Measurements from ENCODE around the gene RBFOX2.
A peak's percentile ranks its signal among the peaks of the same experiment; 100 is the strongest.

Gene RBFOX2

DNA sequence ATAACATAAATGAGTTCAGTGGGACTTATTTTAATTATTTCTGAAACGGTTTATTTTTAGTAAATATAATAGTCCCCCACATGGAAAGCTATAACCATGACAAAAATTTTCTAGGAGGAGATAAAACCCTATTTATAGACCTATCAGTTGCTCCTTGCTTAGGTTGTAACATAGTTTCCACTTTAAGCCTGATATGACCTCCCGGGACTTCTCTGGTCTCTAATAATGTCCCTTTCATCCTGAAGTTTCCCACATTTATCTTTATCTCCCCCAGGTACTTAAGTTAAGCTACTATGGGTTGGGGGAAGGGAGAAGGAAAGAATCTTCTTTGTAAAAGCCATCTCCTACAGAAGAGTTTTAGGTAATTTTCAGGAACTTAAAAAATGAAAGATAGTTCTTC lies 117.7 kb downstream of the RBFOX2 start:
- TF ChIP-seq, protein P1, sequence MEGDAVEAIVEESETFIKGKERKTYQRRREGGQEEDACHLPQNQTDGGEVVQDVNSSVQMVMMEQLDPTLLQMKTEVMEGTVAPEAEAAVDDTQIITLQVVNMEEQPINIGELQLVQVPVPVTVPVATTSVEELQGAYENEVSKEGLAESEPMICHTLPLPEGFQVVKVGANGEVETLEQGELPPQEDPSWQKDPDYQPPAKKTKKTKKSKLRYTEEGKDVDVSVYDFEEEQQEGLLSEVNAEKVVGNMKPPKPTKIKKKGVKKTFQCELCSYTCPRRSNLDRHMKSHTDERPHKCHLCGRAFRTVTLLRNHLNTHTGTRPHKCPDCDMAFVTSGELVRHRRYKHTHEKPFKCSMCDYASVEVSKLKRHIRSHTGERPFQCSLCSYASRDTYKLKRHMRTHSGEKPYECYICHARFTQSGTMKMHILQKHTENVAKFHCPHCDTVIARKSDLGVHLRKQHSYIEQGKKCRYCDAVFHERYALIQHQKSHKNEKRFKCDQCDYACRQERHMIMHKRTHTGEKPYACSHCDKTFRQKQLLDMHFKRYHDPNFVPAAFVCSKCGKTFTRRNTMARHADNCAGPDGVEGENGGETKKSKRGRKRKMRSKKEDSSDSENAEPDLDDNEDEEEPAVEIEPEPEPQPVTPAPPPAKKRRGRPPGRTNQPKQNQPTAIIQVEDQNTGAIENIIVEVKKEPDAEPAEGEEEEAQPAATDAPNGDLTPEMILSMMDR (conservative IDR thresholded peaks at IDR 0.05): no peak
- H3K27ac ChIP-seq: no peak overlapping the region

DNA sequence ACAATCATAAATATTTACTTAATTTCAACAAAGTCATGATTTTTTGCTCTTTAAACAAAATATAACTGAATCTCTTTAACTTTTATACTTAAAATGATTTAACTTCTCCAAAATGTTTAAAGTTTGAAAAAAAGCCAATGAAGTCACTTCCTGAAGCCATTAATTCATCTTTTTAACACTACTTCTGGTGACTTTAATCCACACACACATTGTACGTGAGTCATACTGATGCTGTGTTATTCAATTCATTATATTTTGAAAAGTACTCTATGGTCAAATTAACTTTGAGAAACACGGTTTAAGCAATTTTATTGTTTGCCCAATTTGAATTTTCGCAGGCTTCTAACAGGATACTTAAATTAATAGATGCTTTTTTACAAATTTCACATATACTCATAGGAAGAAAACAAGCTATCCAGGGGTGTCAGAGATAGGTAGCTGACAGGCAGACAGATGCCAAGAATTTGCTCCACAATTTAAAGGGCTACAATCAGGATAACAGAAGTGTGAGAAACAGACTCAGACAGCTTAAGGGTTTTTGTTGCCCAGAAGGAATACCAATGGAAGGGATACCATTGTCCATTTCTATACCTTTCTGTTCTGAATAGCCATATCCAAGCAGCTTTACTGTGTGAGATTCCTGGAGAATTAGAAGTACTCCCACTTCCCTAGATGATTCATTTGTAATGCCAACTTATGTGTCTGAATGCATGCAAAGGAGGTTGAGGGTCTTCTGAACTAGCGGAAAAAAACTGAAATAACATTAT lies 118.4 kb downstream of the RBFOX2 start:
- TF ChIP-seq, protein P1 (conservative IDR thresholded peaks at IDR 0.05): no peak
- no peak overlapping the region for H3K27ac ChIP-seq

DNA sequence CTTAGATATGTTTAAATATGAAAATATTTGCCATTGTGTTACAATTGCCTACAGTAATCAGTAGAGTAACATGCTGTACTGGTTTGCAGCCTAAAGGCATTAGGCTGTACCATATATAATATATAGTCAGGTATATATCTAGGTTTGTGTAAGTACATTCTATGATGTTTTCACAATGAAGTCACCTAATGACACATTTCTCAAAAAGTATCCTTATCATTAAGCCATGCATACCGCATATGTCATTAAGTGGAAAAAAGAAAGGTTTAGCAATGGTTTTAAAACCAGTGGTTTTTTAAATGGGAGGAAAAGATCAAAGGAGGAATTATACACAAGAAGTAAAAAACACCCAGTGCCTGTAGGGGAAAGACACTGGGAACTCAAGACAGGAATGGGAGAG lies 122.7 kb downstream of the RBFOX2 start:
- TF ChIP-seq, protein P1 (conservative IDR thresholded peaks at IDR 0.05): no peak

DNA sequence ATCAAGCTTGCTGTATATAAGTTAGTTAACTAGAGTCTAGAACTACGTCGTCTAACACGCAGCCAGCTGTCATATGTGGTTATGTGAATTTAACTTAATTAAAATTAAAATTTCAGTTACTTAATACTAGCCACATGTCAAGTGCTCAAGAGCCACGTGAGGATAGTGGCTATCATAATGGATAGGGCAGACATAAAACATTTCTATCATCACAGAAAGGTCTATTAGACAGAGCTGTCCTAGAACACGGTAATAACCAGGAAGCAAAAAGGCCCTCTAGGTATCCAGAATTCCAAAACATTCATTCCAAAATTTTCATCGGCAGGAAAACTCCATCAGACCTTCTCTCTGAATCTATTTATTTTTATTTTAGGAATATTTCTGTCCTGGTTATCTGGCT lies 123.9 kb downstream of the RBFOX2 start:
- peak overlapping the region; percentile 72 for H3K27ac ChIP-seq
- TF ChIP-seq, protein P1 (conservative IDR thresholded peaks at IDR 0.05): no peak

More for the DNA sequence above, 122.7 kb downstream of the RBFOX2 start:
- no peak overlapping the region; the same call in 1 of the 2 replicates for H3K27ac ChIP-seq

DNA sequence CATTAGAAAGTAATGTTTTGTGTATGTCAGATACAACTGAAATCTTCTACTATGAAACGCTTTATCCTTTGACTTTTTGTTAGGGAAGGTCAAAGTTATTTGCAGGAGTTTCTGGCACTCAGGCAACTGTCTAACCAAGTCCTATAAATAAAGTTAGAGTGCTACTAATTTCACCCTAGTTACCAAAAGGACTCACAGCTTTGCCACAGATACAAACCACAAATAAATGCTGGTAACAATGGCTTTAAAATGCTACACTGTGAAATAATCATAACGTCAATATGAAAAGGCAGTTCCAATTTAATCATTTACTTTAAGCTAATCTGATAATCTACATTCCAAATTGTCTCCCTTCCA lies 124.3 kb downstream of the RBFOX2 start:
- peak overlapping the region; percentile 72 for H3K27ac ChIP-seq
- TF ChIP-seq, protein P1 (conservative IDR thresholded peaks at IDR 0.05): no peak

DNA sequence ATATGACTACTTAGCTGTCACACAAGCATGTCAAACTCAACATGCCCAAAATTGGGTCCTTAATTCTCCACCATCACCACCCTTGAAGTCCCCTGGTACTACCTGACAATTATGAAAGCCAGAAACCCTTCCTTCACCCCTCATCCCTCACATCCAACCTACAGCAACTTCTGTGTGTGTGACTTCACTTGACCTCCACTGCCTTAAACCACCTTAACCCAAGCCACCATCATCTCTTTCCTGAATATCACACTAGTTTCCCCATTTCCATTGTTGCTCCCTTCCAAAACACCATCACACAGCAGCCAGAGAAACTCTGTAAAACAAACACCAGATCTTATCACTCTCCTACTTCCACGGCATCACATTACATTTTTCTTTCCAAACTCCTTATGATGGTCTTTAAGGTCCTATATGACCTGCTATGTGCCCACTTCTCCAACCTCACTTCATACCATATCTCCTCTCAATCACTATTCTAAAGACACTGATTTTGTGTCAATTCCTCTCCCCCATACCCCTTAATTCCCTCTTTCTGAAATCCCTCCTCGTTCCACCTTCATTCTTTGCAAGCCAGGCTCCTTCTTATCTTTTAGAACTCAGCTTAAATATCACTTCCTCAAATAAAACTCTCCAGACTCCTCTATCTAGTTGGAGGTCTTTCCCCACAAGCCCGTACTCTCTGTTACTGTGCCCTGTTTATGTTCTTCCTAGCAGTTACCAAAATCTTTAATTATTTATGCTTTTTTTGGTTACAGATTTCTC lies 124.9 kb downstream of the RBFOX2 start:
- TF ChIP-seq, protein P1 (conservative IDR thresholded peaks at IDR 0.05): no peak

DNA sequence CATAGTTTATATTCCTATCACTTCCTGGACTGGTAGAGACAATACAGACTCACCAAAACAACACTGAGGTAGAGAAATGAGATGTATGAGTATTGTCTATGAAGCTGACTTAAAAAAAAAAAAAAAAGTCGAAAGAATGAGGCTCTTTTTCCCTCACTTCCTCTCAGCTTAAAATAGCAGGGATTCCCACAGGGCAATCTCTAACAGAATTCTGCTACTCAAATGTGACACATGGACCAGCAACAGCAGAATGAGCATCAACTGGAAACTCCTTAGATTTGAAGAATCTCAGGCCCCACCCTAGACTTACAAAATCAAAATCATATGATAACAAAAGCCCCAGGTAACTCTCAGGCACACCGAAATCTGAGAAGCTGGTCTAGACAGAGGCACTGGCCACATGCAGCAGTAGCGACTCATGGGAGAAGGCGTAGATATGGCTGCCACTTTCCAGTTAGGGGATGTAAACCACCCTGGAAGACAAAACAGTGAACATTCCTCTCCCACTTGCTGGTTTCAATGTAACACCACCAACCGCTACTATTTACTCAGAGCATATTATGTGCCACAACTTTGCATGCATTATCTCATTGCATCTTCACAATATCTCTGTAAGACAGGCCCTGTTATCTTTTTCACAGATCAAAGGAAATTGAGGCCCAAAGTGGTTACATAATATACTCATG lies 128.0 kb downstream of the RBFOX2 start:
- TF ChIP-seq, protein P1 (conservative IDR thresholded peaks at IDR 0.05): no peak
- peak overlapping the region; percentile 21; the same call in 1 of the 2 replicates for H3K27ac ChIP-seq

More for the DNA sequence above, 124.9 kb downstream of the RBFOX2 start:
- H3K27ac ChIP-seq: peak overlapping the region; percentile 72
